Medulla oblongata (tissue), 1 donor: ENCODE measurements around the gene PKD1L1.
A peak's percentile ranks its signal among the peaks of the same experiment; 100 is the strongest.

ENCODE experiments used
- DNase-seq: peaks from one replicate; pipeline ENCODE4 v3.0.0-alpha.2; 2015; ENCODE audit errors: extremely low spot score

PKD1L1 gene

GRCh38 chr7:47875406-47875805, 72.9 kb downstream of the PKD1L1 start:
- DNase-seq = no peak

GRCh38 chr7:47873762-47874161, 74.5 kb downstream of the PKD1L1 start:
- no peak for DNase-seq

- DNase-seq = no peak
Measured at GRCh38 chr7:47867286-47867685, 81.0 kb downstream of the PKD1L1 start.

- no peak for DNase-seq
Measured at GRCh38 chr7:47866120-47866519, 82.1 kb downstream of the PKD1L1 start.

GRCh38 chr7:47852330-47853245, 95.7 kb downstream of the PKD1L1 start:
- DNase-seq = no peak

- DNase-seq = no peak
Measured at GRCh38 chr7:47847207-47847606, 101.1 kb downstream of the PKD1L1 start.

- no peak for DNase-seq
Measured at GRCh38 chr7:47846138-47846836, 102.0 kb downstream of the PKD1L1 start.

- no peak for DNase-seq
Measured at GRCh38 chr7:47844311-47844710, 104.0 kb downstream of the PKD1L1 start.

GRCh38 chr7:47843291-47843690, 105.0 kb downstream of the PKD1L1 start:
- no peak for DNase-seq

GRCh38 chr7:47839381-47839780, 108.9 kb downstream of the PKD1L1 start:
- no peak for DNase-seq

GRCh38 chr7:47837826-47838225, 110.4 kb downstream of the PKD1L1 start:
- DNase-seq = no peak

- no peak for DNase-seq
Measured at GRCh38 chr7:47836503-47837202, 111.6 kb downstream of the PKD1L1 start.

GRCh38 chr7:47836080-47836479, 112.2 kb downstream of the PKD1L1 start:
- DNase-seq = no peak

GRCh38 chr7:47833211-47833610, 115.1 kb downstream of the PKD1L1 start:
- DNase-seq = no peak

GRCh38 chr7:47832105-47832715, 116.1 kb downstream of the PKD1L1 start:
- no peak for DNase-seq

GRCh38 chr7:47830015-47830414, 118.3 kb downstream of the PKD1L1 start:
- DNase-seq = no peak

GRCh38 chr7:47827871-47828270, 120.4 kb downstream of the PKD1L1 start:
- no peak for DNase-seq

- DNase-seq = peak; percentile 8
Measured at GRCh38 chr7:47827351-47827756, 120.9 kb downstream of the PKD1L1 start.

- DNase-seq = no peak
Measured at GRCh38 chr7:47826754-47827153, 121.5 kb downstream of the PKD1L1 start.

GRCh38 chr7:47819607-47819920, 128.7 kb downstream of the PKD1L1 start:
- DNase-seq = no peak

- peak; percentile 89 for DNase-seq
Measured at GRCh38 chr7:47818796-47819606, 129.3 kb downstream of the PKD1L1 start.
